ENCODE measurements around the gene DYNC1I1.

DYNC1I1 gene

GRCh38 chr7:96033009-96033598, 260.8 kb downstream of the DYNC1I1 start:
- DNase-seq, result no peak

GRCh38 chr7:96034940-96035727, 262.8 kb downstream of the DYNC1I1 start:
- peak; percentile 73 for DNase-seq

DNA sequence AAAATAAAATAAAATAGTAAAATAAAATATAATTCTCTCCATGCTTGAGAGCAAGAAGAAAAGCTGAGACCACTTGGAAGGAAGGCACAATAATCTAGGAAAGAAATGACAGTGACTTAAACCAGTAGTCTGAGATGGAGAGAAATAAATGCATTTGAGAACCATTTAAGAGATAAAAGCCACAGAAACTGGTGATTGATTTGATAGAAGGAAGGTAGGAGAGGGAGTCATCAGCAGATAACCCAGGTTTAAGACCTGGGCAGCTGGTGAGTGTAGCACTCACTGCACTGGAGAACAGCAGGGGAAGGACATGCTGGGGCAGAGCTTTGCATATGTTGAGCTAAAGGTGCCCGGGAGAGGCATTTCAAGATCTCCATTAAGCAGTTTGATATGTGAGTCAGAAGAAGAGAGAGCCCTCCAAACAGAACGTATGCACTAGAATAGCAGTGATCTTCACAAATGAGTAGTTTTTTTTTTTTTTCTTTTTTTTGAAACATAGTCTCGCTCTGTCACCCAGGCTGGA, 268.0 kb downstream of the DYNC1I1 start:
- no peak for DNase-seq

DNA sequence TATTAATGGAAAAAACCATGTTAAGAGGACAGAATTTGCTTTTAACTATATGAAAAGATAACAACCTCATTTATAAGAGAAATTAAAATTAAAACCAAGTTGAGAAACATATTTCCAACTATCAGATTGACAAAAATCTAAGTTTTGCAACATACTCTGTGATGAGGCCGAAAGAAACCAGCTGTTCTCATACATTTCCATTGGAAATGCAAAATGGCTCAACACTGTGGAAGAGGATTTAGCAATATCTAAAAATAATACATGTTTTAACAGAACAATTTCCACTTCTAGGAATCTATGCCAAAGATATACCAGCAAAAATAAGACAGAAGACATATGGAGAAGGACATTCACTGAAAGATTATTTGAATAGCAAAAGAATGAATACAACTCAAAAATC, 268.8 kb downstream of the DYNC1I1 start:
- DNase-seq, result no peak

DNA sequence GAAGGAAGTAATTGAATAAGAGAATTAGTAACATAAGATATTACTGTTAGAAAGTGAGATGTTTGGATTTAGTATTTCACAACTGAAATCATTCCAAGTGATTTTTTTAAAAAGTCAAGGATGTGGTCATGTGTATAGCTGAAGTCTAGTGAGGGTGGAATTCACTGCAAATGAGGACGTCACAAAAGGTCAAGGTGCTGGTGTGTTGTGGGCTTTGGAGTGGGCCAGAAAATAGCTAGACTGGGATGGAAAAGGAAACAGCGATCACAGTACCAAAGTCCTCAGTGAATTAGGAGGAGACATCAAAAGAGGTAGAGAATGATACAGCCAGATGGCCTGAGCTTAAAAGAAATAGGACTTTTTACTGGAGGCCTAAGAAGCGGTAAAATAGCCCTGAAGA, 272.8 kb downstream of the DYNC1I1 start:
- no peak for DNase-seq

GRCh38 chr7:96045919-96046318, 273.6 kb downstream of the DYNC1I1 start:
- DNase-seq, result peak; percentile 82

GRCh38 chr7:96052289-96052688, 279.9 kb downstream of the DYNC1I1 start:
- no peak for DNase-seq

- DNase-seq, result peak; percentile 45
Observed at GRCh38 chr7:96052860-96053470, 280.6 kb downstream of the DYNC1I1 start.

- DNase-seq, result no peak
Observed at GRCh38 chr7:96055717-96056116, 283.4 kb downstream of the DYNC1I1 start.

DNA sequence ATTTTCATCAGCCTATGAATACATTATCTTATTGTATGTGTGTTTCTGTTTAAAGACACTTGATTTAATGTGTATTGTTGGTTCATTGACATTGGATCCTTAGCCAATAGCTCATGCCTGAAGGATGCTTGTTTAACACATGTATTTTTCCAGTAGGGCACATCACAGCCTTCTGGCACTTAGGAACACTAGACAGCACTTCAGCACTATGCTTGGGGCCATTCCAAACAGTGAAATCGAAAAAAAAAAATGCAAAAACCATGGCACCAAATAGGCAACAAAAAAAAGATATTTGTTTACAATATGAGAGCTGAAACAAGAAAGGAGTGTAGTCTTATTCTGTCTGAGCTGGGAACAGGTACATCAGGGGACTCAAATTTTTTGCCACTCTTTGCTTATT, 286.7 kb downstream of the DYNC1I1 start:
- DNase-seq, result peak; percentile 90

- DNase-seq, result no peak
Observed at GRCh38 chr7:96061009-96061408, 288.7 kb downstream of the DYNC1I1 start.

DNA sequence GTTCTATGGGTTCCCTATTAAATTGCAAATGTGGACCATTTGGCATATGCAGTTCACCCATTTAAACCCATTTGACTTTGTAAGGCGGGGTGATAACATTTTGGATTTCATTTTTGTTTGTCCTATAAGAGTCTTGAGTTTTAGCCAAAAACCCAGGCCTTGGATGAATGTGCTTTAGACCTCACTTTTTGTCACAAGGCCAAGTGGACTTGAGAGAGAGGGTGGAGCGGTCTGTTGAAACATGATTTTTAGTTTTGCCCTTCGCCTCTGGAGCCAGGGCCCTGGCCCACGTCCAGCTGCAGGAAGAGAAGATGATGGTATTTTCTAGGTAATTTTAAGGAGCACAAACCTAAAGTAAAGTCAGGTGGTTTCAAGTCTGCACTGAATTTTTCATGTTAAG, 289.5 kb downstream of the DYNC1I1 start:
- DNase-seq, result peak; percentile 70

DNA sequence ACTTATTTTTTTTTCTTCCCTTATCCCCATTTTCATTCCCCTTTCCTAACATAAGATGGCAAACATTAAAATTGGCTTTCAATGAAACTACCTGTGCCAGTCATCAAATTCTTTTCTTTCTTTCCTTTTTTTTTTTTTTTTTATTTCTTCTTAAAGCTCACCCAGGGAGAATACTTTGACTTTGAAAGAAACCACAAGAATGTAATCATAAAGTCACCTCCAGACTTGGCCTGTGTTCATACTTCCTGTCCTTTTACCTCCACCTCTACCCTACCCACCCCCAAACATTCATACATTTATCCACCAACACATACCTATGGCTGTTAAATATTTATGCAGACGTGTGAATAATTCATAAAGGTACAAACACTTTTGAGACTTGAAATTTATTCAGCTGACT, 295.0 kb downstream of the DYNC1I1 start:
- no peak for DNase-seq

GRCh38 chr7:96069401-96069800, 297.0 kb downstream of the DYNC1I1 start:
- no peak for DNase-seq

DNA sequence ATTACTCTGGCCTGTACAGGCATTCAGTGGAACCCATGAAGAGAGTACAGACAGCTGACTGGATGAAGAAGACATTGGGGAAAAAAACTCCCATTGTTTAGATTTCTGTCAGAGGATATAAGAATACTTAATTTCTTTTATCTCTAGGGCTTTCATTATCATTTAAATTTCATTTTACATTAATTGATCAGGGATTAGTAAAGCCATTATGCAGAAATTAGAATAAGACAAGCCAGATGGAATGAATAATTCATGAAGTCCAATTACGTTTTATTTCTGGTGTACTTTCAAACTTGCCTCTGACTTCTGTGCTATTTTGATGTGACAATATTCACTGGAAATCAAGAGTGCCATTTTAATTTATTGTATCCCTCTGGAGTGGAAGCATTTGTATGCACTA, 302.5 kb downstream of the DYNC1I1 start:
- DNase-seq, result no peak

DNA sequence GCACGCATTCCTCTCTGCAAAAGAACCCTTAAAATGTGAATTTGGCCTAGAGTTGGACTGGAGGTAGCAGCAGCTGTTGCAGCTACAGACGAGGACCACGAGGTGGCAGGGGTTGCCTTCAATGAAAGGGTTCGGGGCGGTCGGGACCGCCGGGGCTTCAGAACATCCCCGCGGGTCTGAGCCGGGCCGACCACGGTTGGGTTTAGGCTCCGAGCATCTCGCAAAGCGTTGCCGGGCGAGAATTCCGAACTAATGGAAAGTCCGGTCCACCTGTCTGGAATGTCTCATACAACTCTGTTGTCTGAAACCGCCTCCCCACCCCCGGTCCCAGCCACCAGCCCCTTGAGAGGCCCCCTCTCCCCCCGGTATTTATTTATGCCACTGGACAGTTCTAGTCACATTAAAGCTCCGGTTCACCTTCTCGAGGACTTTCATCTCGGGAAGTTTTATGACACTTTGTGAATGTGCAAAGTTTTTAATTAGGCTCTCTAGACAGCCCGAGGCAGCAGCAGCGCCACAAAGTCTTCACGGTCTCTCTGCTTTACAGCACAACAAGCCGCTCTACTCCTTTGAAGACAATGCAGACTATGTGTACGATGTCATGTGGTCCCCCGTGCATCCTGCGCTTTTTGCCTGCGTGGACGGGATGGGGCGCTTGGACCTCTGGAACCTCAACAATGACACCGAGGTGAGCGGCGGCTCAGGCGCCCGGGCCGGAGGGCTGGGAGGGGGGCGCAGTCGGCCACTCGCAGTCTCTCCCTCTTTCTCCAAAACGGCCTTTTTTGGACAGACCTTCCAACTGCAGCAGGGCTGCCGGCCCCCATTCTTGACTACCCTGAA, 303.4 kb downstream of the DYNC1I1 start:
- DNase-seq, result peak; percentile 55

GRCh38 chr7:96076350-96076707, 304.0 kb downstream of the DYNC1I1 start:
- no peak for DNase-seq

DNA sequence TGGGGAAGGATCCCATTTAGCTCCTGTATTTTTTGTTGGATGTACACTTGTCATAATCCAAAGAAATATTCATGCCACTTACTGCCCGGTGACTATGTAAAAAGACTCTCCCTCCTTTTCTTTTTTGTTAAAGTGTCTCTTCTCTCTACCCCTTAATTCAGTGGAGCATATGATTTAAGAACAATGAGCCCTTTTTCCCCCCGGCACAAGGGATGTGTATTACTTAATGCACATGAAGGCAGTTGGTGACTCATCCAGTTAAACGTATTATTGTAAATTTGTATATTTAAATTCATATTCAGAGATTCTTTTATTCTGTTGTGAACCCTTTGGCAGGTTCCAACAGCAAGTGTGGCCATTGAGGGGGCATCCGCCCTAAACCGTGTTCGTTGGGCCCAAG, 307.7 kb downstream of the DYNC1I1 start:
- no peak for DNase-seq

DNA sequence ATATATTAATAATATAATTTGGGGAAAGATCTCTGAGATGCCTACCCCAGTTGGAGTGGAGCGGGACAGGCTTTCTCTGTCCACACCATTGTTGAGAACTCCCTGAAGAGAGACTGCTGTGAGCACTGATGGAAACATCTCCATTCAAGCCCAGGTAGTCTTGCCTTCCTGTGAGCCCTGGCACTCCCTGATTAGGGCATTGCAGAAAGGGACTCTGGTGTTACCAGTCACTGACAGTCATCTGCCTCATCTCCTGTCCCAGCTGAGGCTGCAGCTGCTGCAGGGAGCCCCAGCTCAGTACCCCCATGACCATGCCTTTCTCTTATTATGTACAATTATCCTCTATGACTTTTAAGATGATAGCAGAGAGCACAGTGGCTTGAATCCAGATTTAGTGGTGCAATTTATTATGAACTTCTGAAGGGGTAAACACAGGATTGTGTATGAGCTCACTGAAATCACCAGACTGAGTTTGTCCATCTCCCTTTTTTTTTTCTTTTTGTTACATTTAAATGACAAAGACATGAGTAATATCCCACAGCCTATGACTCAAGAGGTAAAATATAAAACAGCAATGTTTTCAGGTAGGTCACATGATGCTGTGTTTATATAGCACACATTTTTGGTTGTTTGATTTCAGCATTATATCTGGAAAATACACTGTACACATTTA, 312.7 kb downstream of the DYNC1I1 start:
- DNase-seq, result peak; percentile 16

DNA sequence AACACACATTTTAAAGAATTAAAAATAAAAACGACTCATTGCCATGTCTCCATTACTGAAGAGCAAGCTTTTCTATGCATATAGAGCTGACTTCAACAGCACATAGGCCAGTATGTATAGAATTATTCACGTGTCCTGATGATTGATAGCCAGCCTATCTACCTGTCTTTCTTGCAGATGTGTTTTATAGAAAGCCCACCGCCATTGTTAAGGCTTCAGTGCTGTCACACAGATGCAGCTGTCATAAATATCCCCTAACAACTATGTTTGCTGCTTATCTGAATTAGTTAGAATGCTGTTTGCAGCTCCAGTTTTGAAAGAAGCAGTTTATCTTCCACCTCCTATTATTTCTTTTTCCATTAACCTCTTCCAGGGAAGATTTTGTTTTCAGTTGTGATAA, 313.6 kb downstream of the DYNC1I1 start:
- DNase-seq, result no peak

- peak; percentile 24 for DNase-seq
Observed at GRCh38 chr7:96088579-96088978, 316.2 kb downstream of the DYNC1I1 start.

GRCh38 chr7:96089511-96089910, 317.2 kb downstream of the DYNC1I1 start:
- DNase-seq, result no peak

- no peak for DNase-seq
Observed at GRCh38 chr7:96090756-96091155, 318.4 kb downstream of the DYNC1I1 start.
